Astrocyte of the cerebellum (primary cell): ENCODE results near the gene CCDC137.

Experiments
- DNase-seq: peaks from one replicate; pipeline ENCODE4 v3.0.0-alpha.2; 2011; ENCODE audit warnings: low read depth
- H3K4me3 ChIP-seq: 2 replicates; pipeline ENCODE4 v1.5.1; 2011; ENCODE audit warnings: mild to moderate bottlenecking, low read depth, low read length, moderate library complexity
- in situ Hi-C: cut with HindIII; loops from 2 replicates; pipeline ENCODE4 v1.10.0; 2017; ENCODE audit warnings: low sequenced_read_pairs
- TF ChIP-seq, protein P1 (sequence below): IDR thresholded peaks from 2 replicates; pipeline ENCODE4 v1.5.1; 2012; ENCODE audit warnings: low read length, low read depth, moderate library complexity, mild to moderate bottlenecking; ENCODE audit errors: missing control alignments

CCDC137 gene

GRCh38 chr17:81686614-81687013, 20.1 kb downstream of the CCDC137 start:
- TF ChIP-seq, protein P1, sequence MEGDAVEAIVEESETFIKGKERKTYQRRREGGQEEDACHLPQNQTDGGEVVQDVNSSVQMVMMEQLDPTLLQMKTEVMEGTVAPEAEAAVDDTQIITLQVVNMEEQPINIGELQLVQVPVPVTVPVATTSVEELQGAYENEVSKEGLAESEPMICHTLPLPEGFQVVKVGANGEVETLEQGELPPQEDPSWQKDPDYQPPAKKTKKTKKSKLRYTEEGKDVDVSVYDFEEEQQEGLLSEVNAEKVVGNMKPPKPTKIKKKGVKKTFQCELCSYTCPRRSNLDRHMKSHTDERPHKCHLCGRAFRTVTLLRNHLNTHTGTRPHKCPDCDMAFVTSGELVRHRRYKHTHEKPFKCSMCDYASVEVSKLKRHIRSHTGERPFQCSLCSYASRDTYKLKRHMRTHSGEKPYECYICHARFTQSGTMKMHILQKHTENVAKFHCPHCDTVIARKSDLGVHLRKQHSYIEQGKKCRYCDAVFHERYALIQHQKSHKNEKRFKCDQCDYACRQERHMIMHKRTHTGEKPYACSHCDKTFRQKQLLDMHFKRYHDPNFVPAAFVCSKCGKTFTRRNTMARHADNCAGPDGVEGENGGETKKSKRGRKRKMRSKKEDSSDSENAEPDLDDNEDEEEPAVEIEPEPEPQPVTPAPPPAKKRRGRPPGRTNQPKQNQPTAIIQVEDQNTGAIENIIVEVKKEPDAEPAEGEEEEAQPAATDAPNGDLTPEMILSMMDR: no peak
- in situ Hi-C loops: no loop called here
- no peak overlapping the region for H3K4me3 ChIP-seq
- no peak for DNase-seq

- TF ChIP-seq, protein P1: no peak
- no peak overlapping the region for H3K4me3 ChIP-seq
- DNase-seq: no peak
- in situ Hi-C loops: no loop called here
Measured at GRCh38 chr17:81687770-81688541, 21.4 kb downstream of the CCDC137 start.

- no peak overlapping the region for H3K4me3 ChIP-seq
- TF ChIP-seq, protein P1: no peak
- in situ Hi-C loops: no loop called here
- DNase-seq: no peak
Measured at GRCh38 chr17:81688616-81689015, 22.1 kb downstream of the CCDC137 start.

- in situ Hi-C loops: no loop called here
- TF ChIP-seq, protein P1: no peak
- no peak for DNase-seq
- no peak overlapping the region for H3K4me3 ChIP-seq
Measured at GRCh38 chr17:81690066-81690465, 23.5 kb downstream of the CCDC137 start.

DNA sequence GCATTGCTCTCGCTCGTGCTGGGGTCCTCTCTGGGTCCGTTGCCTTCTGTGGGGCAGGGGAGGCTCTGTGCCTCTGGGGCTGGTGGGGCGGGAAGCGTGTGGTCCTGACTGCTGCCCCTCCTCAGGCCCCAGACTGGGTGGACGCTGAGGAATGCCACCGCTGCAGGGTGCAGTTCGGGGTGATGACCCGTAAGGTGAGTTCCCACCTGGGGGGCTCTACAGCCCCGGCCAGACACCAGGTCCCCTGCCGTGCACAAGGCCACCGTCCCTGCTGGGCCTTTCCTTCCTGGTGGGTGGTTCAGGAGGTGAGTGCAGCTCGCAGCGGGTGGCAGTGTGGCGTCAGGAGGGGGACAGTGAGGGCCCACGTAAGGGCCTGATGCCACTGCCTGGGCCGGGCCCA, 24.0 kb downstream of the CCDC137 start:
- in situ Hi-C loops: no loop called here
- TF ChIP-seq, protein P1: no peak
- no peak overlapping the region for H3K4me3 ChIP-seq
- no peak for DNase-seq

DNA sequence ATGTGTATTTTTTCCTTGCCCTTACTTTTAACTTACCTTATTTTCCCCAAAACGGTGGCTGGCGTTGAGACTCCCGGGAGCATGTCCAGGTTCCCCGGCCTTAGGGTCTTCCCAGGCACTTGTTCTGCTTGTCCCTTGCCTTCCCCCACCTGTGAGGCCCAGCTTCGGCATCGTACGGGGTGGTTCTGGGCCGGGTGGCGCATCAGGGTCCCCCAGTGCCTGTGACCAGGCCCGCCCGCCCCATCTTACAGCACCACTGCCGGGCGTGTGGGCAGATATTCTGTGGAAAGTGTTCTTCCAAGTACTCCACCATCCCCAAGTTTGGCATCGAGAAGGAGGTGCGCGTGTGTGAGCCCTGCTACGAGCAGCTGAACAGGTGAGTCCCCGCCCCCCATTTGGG, 24.7 kb downstream of the CCDC137 start:
- no peak for DNase-seq
- TF ChIP-seq, protein P1: no peak
- in situ Hi-C loops: no loop called here
- no peak overlapping the region for H3K4me3 ChIP-seq
